Smooth muscle cell (in vitro differentiated cells): ENCODE measurements around the gene H1-8. TPM values are rescaled to one million over a fixed set of nuclear protein-coding genes. Genes with fewer than 3 reads are reported as not detected.

Source experiments
- DNase-seq: peaks from one replicate; lab custom pipeline; 2025; ENCODE audit not compliant: unreplicated experiment; lab: John Stamatoyannopoulos, UW
- H2AFZ ChIP-seq: fragments of 200-600 bp; sonication (generic); 2 replicates; pipeline ENCODE4 v1.6.0; 2016; ENCODE audit warnings: antibody characterized with exemption, low read depth, mild to moderate bottlenecking
- H3F3A ChIP-seq: fragments of 200-600 bp; sonication (generic); 2 replicates; pipeline ENCODE4 v1.6.0; 2017; ENCODE audit warnings: antibody characterized with exemption, low read depth
- H3K27ac ChIP-seq: fragments of 200-600 bp; sonication (generic); 2 replicates; pipeline ENCODE4 v1.5.1; 2016; ENCODE audit warnings: low read depth, mild to moderate bottlenecking
- H3K27me3 ChIP-seq: fragments of 200-600 bp; sonication (generic); 2 replicates; pipeline ENCODE4 v1.6.1; 2016; ENCODE audit warnings: low read depth, mild to moderate bottlenecking
- H3K36me3 ChIP-seq: fragments of 200-600 bp; sonication (generic); 2 replicates; pipeline ENCODE4 v1.5.1; 2016; ENCODE audit warnings: low read depth
- H3K4me1 ChIP-seq: fragments of 200-600 bp; sonication (generic); 2 replicates; pipeline ENCODE4 v1.5.1; 2016; ENCODE audit warnings: low read depth
- H3K4me2 ChIP-seq: fragments of 200-600 bp; sonication (generic); 2 replicates; pipeline ENCODE4 v1.6.0; 2016; ENCODE audit warnings: mild to moderate bottlenecking
- H3K4me3 ChIP-seq: fragments of 200-600 bp; sonication (generic); 2 replicates; pipeline ENCODE4 v1.5.1; 2016; ENCODE audit warnings: mild to moderate bottlenecking
- H3K79me2 ChIP-seq: fragments of 200-600 bp; sonication (generic); 2 replicates; pipeline ENCODE4 v1.6.0; 2016; ENCODE audit warnings: low read depth, mild to moderate bottlenecking
- H3K9ac ChIP-seq: fragments of 200-600 bp; sonication (generic); 2 replicates; pipeline ENCODE4 v1.6.0; 2016; ENCODE audit warnings: low read depth
- H3K9me3 ChIP-seq: fragments of 200-600 bp; sonication (generic); replicated peaks from 2 replicates; pipeline ENCODE4 v1.5.1; 2016; ENCODE audit warnings: low read depth
- H4K20me1 ChIP-seq: fragments of 200-600 bp; sonication (generic); 2 replicates; pipeline ENCODE4 v1.6.0; 2016; ENCODE audit warnings: low read depth
- CTCF ChIP-seq: fragments of 200-600 bp; sonication (generic); IDR thresholded peaks from 2 replicates; pipeline ENCODE4 v1.5.1; 2017; ENCODE audit warnings: borderline replicate concordance, mild to moderate bottlenecking, antibody characterized with exemption; ENCODE audit not compliant: insufficient read depth, poor library complexity, severe bottlenecking
- WGBS: methylation state at CpG from one replicate; pipeline ENCODE4 v1.1.7; 2016; ENCODE audit warnings: low lambda C conversion rate; 5-methylcytosine and 5-hydroxymethylcytosine counted together
- polyA plus RNA-seq: library from polyadenylated mRNA; unstranded; fragments of >200 nt; fragmentation: Nextera tagmentation; extraction: Ambion mirVana; gene quantifications from 2 replicates; pipeline ENCODE4 v1.2.1, GENCODE V29; 2016
- total RNA-seq: library from RNA; depleted of rRNA; stranded (reverse); fragments of >200 nt; gene quantifications from 2 replicates; pipeline ENCODE4 v1.2.3, GENCODE V29; 2014

H1-8 gene
- total and polyA plus RNA-seq, 2 experiments from 2014 or later: not detected

- no peak overlapping the region for H3K27ac ChIP-seq
These were observed 12.8 kb downstream of the H1-8 start for GRCh38 chr3:129555616-129556357.

GRCh38 chr3:129556358-129556695, 13.4 kb downstream of the H1-8 start:
- Histone ChIP-seq H4K20me1 (no peaks in the 10 kb centered on the region), H3K9ac (no peak overlapping the region), H3K79me2 (no peaks in the 10 kb centered on the region), H3K27ac (no peak overlapping the region), H3K27me3 (no peaks in the 10 kb centered on the region), H2AFZ (no peak overlapping the region), H3F3A (peaks cover 19% of the 10 kb centered on the region), H3K4me3 (no peak overlapping the region), H3K4me2 (no peak overlapping the region), H3K4me1 (peaks cover 27% of the 10 kb centered on the region), H3K9me3 (no peaks in the 10 kb centered on the region), H3K36me3 (no peaks in the 10 kb centered on the region)
- no peak for TF ChIP-seq CTCF
- WGBS: 97% methylated on average over 15 of the region's 15 CpGs
- no peak for DNase-seq

More at GRCh38 chr3:129555616-129556357, 12.8 kb downstream of the H1-8 start:
- Histone ChIP-seq H3K4me1 (peaks cover 21% of the 10 kb centered on the region), H2AFZ (no peak overlapping the region), H4K20me1 (no peaks in the 10 kb centered on the region), H3K4me3 (no peak overlapping the region), H3K4me2 (no peak overlapping the region), H3K9me3 (no peaks in the 10 kb centered on the region), H3K79me2 (no peaks in the 10 kb centered on the region), H3K36me3 (no peaks in the 10 kb centered on the region), H3K27me3 (no peaks in the 10 kb centered on the region), H3K9ac (no peak overlapping the region), H3F3A (peaks cover 19% of the 10 kb centered on the region)
- no peak for DNase-seq
- TF ChIP-seq CTCF: no peak
- WGBS: 81% methylated on average over 17 of the region's 18 CpGs

GRCh38 chr3:129556890-129557547, 14.0 kb downstream of the H1-8 start:
- H3K4me2 ChIP-seq: no peak overlapping the region
- TF ChIP-seq CTCF: no peak
- no peaks in the 10 kb centered on the region for H4K20me1 ChIP-seq
- no peak overlapping the region for H3K9ac ChIP-seq
- WGBS: 87% methylated on average over 31 of the region's 31 CpGs
- no peak overlapping the region for H3K4me3 ChIP-seq
- H3K79me2 ChIP-seq: no peaks in the 10 kb centered on the region
- no peaks in the 10 kb centered on the region for H3K27me3 ChIP-seq
- DNase-seq: no peak
- no peaks in the 10 kb centered on the region for H3K9me3 ChIP-seq
- H2AFZ ChIP-seq: no peak overlapping the region
- no peak overlapping the region for H3K27ac ChIP-seq
- peaks cover 28% of the 10 kb centered on the region for H3K4me1 ChIP-seq
- H3F3A ChIP-seq: peaks cover 19% of the 10 kb centered on the region
- no peaks in the 10 kb centered on the region for H3K36me3 ChIP-seq
